Epithelial cell of proximal tubule (primary cell): ENCODE measurements around the gene RASGRP4. TPM values are rescaled to one million over a fixed set of nuclear protein-coding genes. Genes with fewer than 3 reads are reported as not detected.

Experiments used
- DNase-seq: peaks from one replicate; pipeline ENCODE4 v3.0.0-alpha.2; 2011; ENCODE audit warnings: low read depth
- H3K4me3 ChIP-seq: 2 replicates; pipeline ENCODE4 v1.5.1; 2011; ENCODE audit warnings: low read depth, mild to moderate bottlenecking, low read length
- CTCF ChIP-seq: conservative IDR thresholded peaks from 2 replicates; pipeline ENCODE4 v1.5.1; 2012; ENCODE audit warnings: low read depth, mild to moderate bottlenecking, low read length
- total RNA-seq: library from RNA; depleted of rRNA; stranded (reverse); fragments of >200 nt; gene quantifications from 2 replicates; pipeline ENCODE4 v1.2.3, GENCODE V29; 2015

Gene RASGRP4
- total RNA-seq, 1 donor from 2014 or later, result not detected

GRCh38 chr19:38399537-38399936 is 26.5 kb downstream of the RASGRP4 start:
- no peak for DNase-seq

GRCh38 chr19:38399081-38399480 is 26.9 kb downstream of the RASGRP4 start:
- TF ChIP-seq CTCF, result no peak
- DNase-seq, result no peak
- H3K4me3 ChIP-seq, result no peak overlapping the region

More at GRCh38 chr19:38399537-38399936, 26.5 kb downstream of the RASGRP4 start:
- H3K4me3 ChIP-seq, result no peak overlapping the region
- no peak for TF ChIP-seq CTCF

- no peak overlapping the region for H3K4me3 ChIP-seq
- TF ChIP-seq CTCF, result no peak
- no peak for DNase-seq
Observed at GRCh38 chr19:38395381-38396114, 30.5 kb downstream of the RASGRP4 start.

GRCh38 chr19:38394488-38394887 is 31.5 kb downstream of the RASGRP4 start:
- H3K4me3 ChIP-seq, result no peak overlapping the region
- no peak for TF ChIP-seq CTCF
- DNase-seq, result no peak

GRCh38 chr19:38392707-38393308 is 33.2 kb downstream of the RASGRP4 start:
- DNase-seq, result no peak
- no peak overlapping the region for H3K4me3 ChIP-seq
- no peak for TF ChIP-seq CTCF

- H3K4me3 ChIP-seq, result no peak overlapping the region
- no peak for TF ChIP-seq CTCF
- DNase-seq, result no peak
Observed at GRCh38 chr19:38391911-38392464, 34.0 kb downstream of the RASGRP4 start.
